HCT116 (cell line): Measurements from ENCODE around the gene LCN10. TPM values are rescaled to one million over a fixed set of nuclear protein-coding genes. Genes with fewer than 3 reads are reported as not detected.
A peak's percentile ranks its signal among the peaks of the same experiment; 100 is the strongest.

ENCODE experiments used
- ATAC-seq: fragments of 200-7000 bp; cut with Tn5 transposase; 2 replicates; pipeline ENCODE4 v1.9.1; 2020; ENCODE audit warnings: mild to moderate bottlenecking, moderate library complexity
- BruUV-seq: library from RNA; stranded (reverse); fragments of 400-500 nt; replicated peaks from 2 replicates; lab custom pipeline; 2021; lab: Mats Ljungman, UMichigan
- CTCF ChIA-PET: fragments of 300-600 bp; sonication (Branson Sonifier 250); formaldehyde crosslinking; loops from one replicate; lab custom pipeline; 2021; ENCODE audit warnings: antibody characterized with exemption; lab: Charles Lee
- POLR2A ChIA-PET: fragments of 300-600, 350-600 bp; sonication (Branson Sonifier 250); formaldehyde crosslinking; loops from one replicate; lab custom pipeline; 2021; ENCODE audit warnings: antibody characterized with exemption; lab: Charles Lee
- RAD21 ChIA-PET, 2 experiments: fragments of 300-600 bp; sonication (Branson Sonifier 250); formaldehyde crosslinking; loops; one replicate each; lab custom pipeline; 2023; ENCODE audit warnings: low total read pairs in 2 of 2; ENCODE audit not compliant: uncharacterized antibody in 2 of 2, unreplicated experiment in 2 of 2, low non-redundant PET in 1 of 2; lab: Charles Lee
- DNase-seq: peaks from one replicate; pipeline ENCODE4 v3.0.0-alpha.2; 2010; ENCODE audit warnings: low read depth, low spot score
- H2AFZ ChIP-seq: fragments of 200-600 bp; shearing (Covaris generic), sonication (generic); 2 replicates; pipeline ENCODE4 v1.6.1; 2017; ENCODE audit warnings: low read depth, mixed run types, mixed read lengths, antibody characterized with exemption, low read length; ENCODE audit not compliant: poor library complexity, severe bottlenecking
- H3K27ac ChIP-seq: 2 replicates; pipeline ENCODE4 v1.5.1; 2012; ENCODE audit warnings: low read depth, low read length
- H3K27me3 ChIP-seq: fragments of 200-600 bp; sonication (generic); 2 replicates; pipeline ENCODE4 v1.6.1; 2016; ENCODE audit warnings: mixed run types, low read length, mixed read lengths; ENCODE audit not compliant: insufficient read depth
- H3K36me3 ChIP-seq, 2 experiments: fragments of 200-500 bp in 1 of 2; fragments of 200-600 bp in 1 of 2; sonication (Bioruptor generic) in 1 of 2; sonication (generic) in 1 of 2; 2 replicates each; pipeline versions ENCODE4 v1.5.1 to v1.6.1; 2014 to 2016; ENCODE audit warnings: low read length in 2 of 2, inconsistent platforms in 1 of 2, mixed read lengths in 1 of 2, mixed run types in 1 of 2; ENCODE audit not compliant: insufficient read depth in 2 of 2, control insufficient read depth in 1 of 2
- H3K4me1 ChIP-seq, 2 experiments: fragments of 200-600 bp in 1 of 2; sonication (generic) in 1 of 2; 2 replicates each; pipeline versions ENCODE4 v1.5.1 to v1.6.1; 2012 to 2017; ENCODE audit warnings: low read length in 2 of 2, inconsistent platforms in 1 of 2, mild to moderate bottlenecking in 1 of 2, mixed read lengths in 1 of 2, mixed run types in 1 of 2, moderate library complexity in 1 of 2; ENCODE audit not compliant: insufficient read depth in 2 of 2, control insufficient read depth in 1 of 2
- H3K4me2 ChIP-seq: fragments of 200-600 bp; sonication (generic); 2 replicates; pipeline ENCODE4 v1.6.1; 2017; ENCODE audit warnings: mixed run types, low read length, mixed read lengths
- H3K4me3 ChIP-seq, 2 experiments: fragments of 200-600 bp in 1 of 2; sonication (generic) in 1 of 2; replicated peaks in 1 of 2; 2 replicates each; pipeline ENCODE4 v1.5.1; 2011 to 2016; ENCODE audit warnings: low read length in 2 of 2, control low read depth in 1 of 2, low read depth in 1 of 2, mild to moderate bottlenecking in 1 of 2, mixed read lengths in 1 of 2, mixed run types in 1 of 2
- H3K79me2 ChIP-seq: fragments of 200-600 bp; sonication (generic); 2 replicates; pipeline ENCODE4 v1.6.1; 2017; ENCODE audit warnings: mild to moderate bottlenecking, mixed run types, low read length, moderate library complexity, mixed read lengths; ENCODE audit not compliant: insufficient read depth
- H3K9ac ChIP-seq: fragments of 200-600 bp; sonication (generic); 2 replicates; pipeline ENCODE4 v1.6.1; 2016; ENCODE audit warnings: low read length, mixed read lengths
- H3K9me2 ChIP-seq: fragments of 200-600 bp; sonication (generic), shearing (Covaris generic); 2 replicates; pipeline ENCODE4 v1.6.1; 2017; ENCODE audit warnings: mixed run types, mild to moderate bottlenecking, moderate library complexity; ENCODE audit not compliant: insufficient read depth
- H3K9me3 ChIP-seq, 2 experiments: fragments of 200-500 bp in 1 of 2; fragments of 200-600 bp in 1 of 2; sonication (Bioruptor generic) in 1 of 2; sonication (generic) in 1 of 2; 2 replicates each; pipeline ENCODE4 v1.6.1; 2014 to 2017; ENCODE audit warnings: low read length in 2 of 2, mixed read lengths in 2 of 2, inconsistent platforms in 1 of 2, low read depth in 1 of 2, mild to moderate bottlenecking in 1 of 2, mixed run types in 1 of 2, moderate library complexity in 1 of 2; ENCODE audit not compliant: control insufficient read depth in 1 of 2, insufficient read depth in 1 of 2
- H4K20me1 ChIP-seq: fragments of 200-600 bp; sonication (generic), shearing (Covaris generic); 2 replicates; pipeline ENCODE4 v1.6.1; 2017; ENCODE audit warnings: mixed run types, mild to moderate bottlenecking, moderate library complexity; ENCODE audit not compliant: insufficient read depth
- ELF1 ChIP-seq: IDR thresholded peaks from 2 replicates; pipeline ENCODE4 v1.6.1; 2012; ENCODE audit warnings: low read depth, borderline replicate concordance
- POLR2AphosphoS5 ChIP-seq: IDR thresholded peaks from 2 replicates; pipeline ENCODE4 v1.6.1; 2011; ENCODE audit warnings: mild to moderate bottlenecking, low read depth, low read length, moderate library complexity
- RAD21 ChIP-seq: IDR thresholded peaks from 2 replicates; pipeline ENCODE4 v1.6.1; 2012; ENCODE audit warnings: low read depth, mild to moderate bottlenecking
- ZFX ChIP-seq: fragments of 450-650 bp; IDR thresholded peaks from 2 replicates; pipeline ENCODE4 v1.6.1; 2017
- intact Hi-C: fragments of 100-400 bp; cut with micrococcal nuclease; formaldehyde crosslinking; loops from 2 replicates; pipeline ENCODE4 v1.10.0; 2022
- total RNA-seq: library from RNA; stranded (reverse); gene quantifications from one replicate; pipeline ENCODE4 v1.2.1, GENCODE V29; 2021; ENCODE audit not compliant: unreplicated experiment
- TF ChIP-seq, protein P1 (sequence below), 3 experiments: fragments of 200-600 bp in 1 of 3; sonication (generic) in 1 of 3; IDR thresholded peaks in 2 of 3; conservative IDR thresholded peaks in 1 of 3; 2 replicates each; pipeline ENCODE4 v1.5.1; 2012 to 2017; ENCODE audit warnings: low read depth in 2 of 3, low read length in 2 of 3, antibody characterized with exemption in 1 of 3, borderline replicate concordance in 1 of 3, control low read depth in 1 of 3, mild to moderate bottlenecking in 1 of 3, mixed read lengths in 1 of 3, mixed run types in 1 of 3, moderate library complexity in 1 of 3; ENCODE audit not compliant: insufficient read depth in 1 of 3

LCN10 gene
- total RNA-seq, 1 experiment from 2014 or later, result not detected

DNA sequence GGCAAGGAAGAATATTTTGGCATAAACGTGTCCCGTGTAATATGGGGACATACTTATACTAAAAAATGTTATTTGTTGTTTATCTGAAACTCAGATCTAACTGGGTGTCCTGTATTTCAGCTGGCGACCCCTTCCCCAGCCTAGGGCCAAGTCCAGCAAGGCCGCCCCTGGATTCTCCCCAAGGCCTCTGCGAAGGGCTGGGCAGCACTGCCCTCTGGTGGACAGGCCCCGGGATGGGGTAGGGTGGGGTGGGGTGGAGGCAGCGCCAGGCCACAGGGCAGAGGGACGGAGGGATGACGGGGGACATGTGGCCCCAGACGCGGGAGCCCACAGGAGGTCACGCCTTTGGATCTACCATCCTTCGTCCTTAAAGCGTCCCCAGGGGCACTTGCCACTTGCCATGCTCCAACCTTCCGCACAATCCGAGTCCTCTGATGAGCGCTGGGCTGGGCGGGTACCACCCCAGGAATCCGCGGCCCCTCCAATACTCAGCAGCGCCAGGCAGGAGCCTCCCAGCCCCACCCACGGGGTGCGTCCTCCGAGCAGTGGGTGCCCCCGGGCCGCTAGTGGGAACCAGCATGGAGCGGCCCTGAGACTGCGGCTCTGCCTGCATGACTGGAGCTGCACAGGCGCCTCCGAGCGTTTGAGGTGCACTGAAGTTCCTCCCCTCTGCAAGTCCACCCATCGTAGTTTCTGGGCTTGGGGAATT is 48.4 kb downstream of the LCN10 start:
- peak overlapping the region; percentile 54 for H2AFZ ChIP-seq
- H3K9ac ChIP-seq, result peak overlapping the region; percentile 74
- H4K20me1 ChIP-seq, result no peaks in the 10 kb centered on the region
- intact Hi-C loops, result loop anchor here (2.0 kb wide), 2 partner anchors 50 to 210 kb away; no protein-coding TSS in a partner anchor
- H3K4me2 ChIP-seq, result peak overlapping the region; percentile 98
- H3K9me2 ChIP-seq, result no peaks in the 10 kb centered on the region
- peak; percentile 82 for ATAC-seq
- TF ChIP-seq POLR2AphosphoS5, result no peak
- TF ChIP-seq ELF1, result no peak
- no peak for TF ChIP-seq RAD21
- TF ChIP-seq, protein P1, sequence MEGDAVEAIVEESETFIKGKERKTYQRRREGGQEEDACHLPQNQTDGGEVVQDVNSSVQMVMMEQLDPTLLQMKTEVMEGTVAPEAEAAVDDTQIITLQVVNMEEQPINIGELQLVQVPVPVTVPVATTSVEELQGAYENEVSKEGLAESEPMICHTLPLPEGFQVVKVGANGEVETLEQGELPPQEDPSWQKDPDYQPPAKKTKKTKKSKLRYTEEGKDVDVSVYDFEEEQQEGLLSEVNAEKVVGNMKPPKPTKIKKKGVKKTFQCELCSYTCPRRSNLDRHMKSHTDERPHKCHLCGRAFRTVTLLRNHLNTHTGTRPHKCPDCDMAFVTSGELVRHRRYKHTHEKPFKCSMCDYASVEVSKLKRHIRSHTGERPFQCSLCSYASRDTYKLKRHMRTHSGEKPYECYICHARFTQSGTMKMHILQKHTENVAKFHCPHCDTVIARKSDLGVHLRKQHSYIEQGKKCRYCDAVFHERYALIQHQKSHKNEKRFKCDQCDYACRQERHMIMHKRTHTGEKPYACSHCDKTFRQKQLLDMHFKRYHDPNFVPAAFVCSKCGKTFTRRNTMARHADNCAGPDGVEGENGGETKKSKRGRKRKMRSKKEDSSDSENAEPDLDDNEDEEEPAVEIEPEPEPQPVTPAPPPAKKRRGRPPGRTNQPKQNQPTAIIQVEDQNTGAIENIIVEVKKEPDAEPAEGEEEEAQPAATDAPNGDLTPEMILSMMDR (IDR thresholded peaks at IDR 0.05 in 2 of 3, conservative IDR thresholded peaks at IDR 0.05 in 1 of 3; ENCODE audit: borderline replicate concordance in 1 of 3, insufficient read depth in 1 of 3, low read depth in 2 of 3, low read length in 2 of 3), result peak in 2 of 3 experiments; percentile 86 to 87; a peak in 4 of 6 replicates
- no peak for TF ChIP-seq ZFX
- CTCF ChIA-PET, result interaction anchor here (0.7 to 1.4 kb wide), 12 partner anchors 9 to 335 kb away, joined by 3 to 11 read pairs (median 4); no protein-coding TSS in a partner anchor
- no peaks in the 10 kb centered on the region for H3K79me2 ChIP-seq
- H3K9me3 ChIP-seq, result no peaks in the 10 kb centered on the region
- H3K27me3 ChIP-seq, result no peaks in the 10 kb centered on the region
- H3K36me3 ChIP-seq, result no peaks in the 10 kb centered on the region
- H3K4me1 ChIP-seq, result peaks cover 50 to 77% of the 10 kb centered on the region in 2 experiments
- BruUV-seq, result no TSS peak
- POLR2A ChIA-PET, result interaction anchor here (1.0 to 1.1 kb wide), 3 partner anchors 20 to 34 kb away, joined by 4 to 6 read pairs (median 5); no protein-coding TSS in a partner anchor
- H3K27ac ChIP-seq, result peak overlapping the region; percentile 92
- peak; percentile 43 for DNase-seq
- RAD21 ChIA-PET, result interaction anchor here (0.7 to 1.0 kb wide), 5 partner anchors 36 to 210 kb away, joined by 3 to 4 read pairs (median 3); partner anchors contain the start of gene LCN8 (in 1 of the 2)
- H3K4me3 ChIP-seq, result peak overlapping the region; percentile 31 to 58
